SU-DHL-6 (cell line): Measurements from ENCODE around the gene PRKN.

Experiments
- H2AFZ ChIP-seq: fragments of 200-600 bp; sonication (generic); 2 replicates; pipeline ENCODE4 v1.6.1; 2014; ENCODE audit warnings: low read depth, mild to moderate bottlenecking, moderate library complexity, mixed read lengths, antibody characterized with exemption, low read length; ENCODE audit not compliant: severe bottlenecking
- H3F3A ChIP-seq: fragments of 200-600 bp; shearing (Covaris generic); 2 replicates; pipeline ENCODE4 v1.6.0; 2016; ENCODE audit warnings: antibody characterized with exemption, mild to moderate bottlenecking; ENCODE audit not compliant: insufficient read depth
- H3K27ac ChIP-seq: fragments of 200-600 bp; sonication (generic); 2 replicates; pipeline ENCODE4 v1.5.1; 2016; ENCODE audit warnings: low read depth, mild to moderate bottlenecking, low read length, moderate library complexity, mixed read lengths
- H3K27me3 ChIP-seq: fragments of 200-600 bp; sonication (generic), shearing (Covaris generic); 2 replicates; pipeline ENCODE4 v1.6.0; 2014; ENCODE audit warnings: mild to moderate bottlenecking, low read length
- H3K36me3 ChIP-seq: fragments of 200-600 bp; sonication (generic); 2 replicates; pipeline ENCODE4 v1.6.1; 2014; ENCODE audit warnings: mild to moderate bottlenecking, low read length, mixed read lengths
- H3K4me2 ChIP-seq: fragments of 300-600, 200-600 bp; shearing (Covaris generic), sonication (generic); 2 replicates; pipeline ENCODE4 v1.6.0; 2014; ENCODE audit warnings: low read length, low read depth, mild to moderate bottlenecking; ENCODE audit not compliant: poor library complexity, severe bottlenecking
- H3K4me3 ChIP-seq: fragments of 200-600 bp; sonication (generic); 2 replicates; pipeline ENCODE4 v1.5.1; 2014; ENCODE audit warnings: antibody characterized with exemption, low read length, mild to moderate bottlenecking, mixed read lengths; ENCODE audit not compliant: insufficient read depth, poor library complexity, severe bottlenecking
- H3K79me2 ChIP-seq: fragments of 200-600 bp; sonication (generic); 2 replicates; pipeline ENCODE4 v1.6.1; 2014; ENCODE audit warnings: mild to moderate bottlenecking, low read length, moderate library complexity; ENCODE audit not compliant: insufficient read depth
- H3K9ac ChIP-seq: fragments of 200-600 bp; sonication (generic); 2 replicates; pipeline ENCODE4 v1.7.0; 2014; ENCODE audit warnings: mild to moderate bottlenecking, low read length
- H3K9me2 ChIP-seq: fragments of 200-600 bp; sonication (generic); replicated peaks from 2 replicates; pipeline ENCODE4 v1.6.1; 2014; ENCODE audit warnings: low read length; ENCODE audit not compliant: insufficient read depth
- H3K9me3 ChIP-seq: fragments of 200-600 bp; sonication (generic); 2 replicates; pipeline ENCODE4 v1.6.1; 2014; ENCODE audit warnings: low read length, mixed read lengths; ENCODE audit not compliant: insufficient read depth
- H4K20me1 ChIP-seq: fragments of 200-600 bp; sonication (generic); 2 replicates; pipeline ENCODE4 v1.6.1; 2014; ENCODE audit warnings: low read depth, mild to moderate bottlenecking, antibody characterized with exemption, low read length, moderate library complexity, mixed read lengths
- EZH2phosphoT487 ChIP-seq: fragments of 200-600 bp; sonication (generic), shearing (Covaris generic); conservative IDR thresholded peaks from 2 replicates; pipeline ENCODE4 v1.6.1; 2018; ENCODE audit warnings: mild to moderate bottlenecking, antibody characterized with exemption, low read length, moderate library complexity, mixed read lengths
- TF ChIP-seq, protein P1 (sequence below): fragments of 200-600 bp; sonication (generic); IDR thresholded peaks from one replicate; pipeline ENCODE4 v1.5.1; 2017; ENCODE audit warnings: antibody characterized with exemption, mild to moderate bottlenecking, low read length, moderate library complexity; ENCODE audit not compliant: insufficient read depth, poor library complexity, severe bottlenecking

The PRKN gene

GRCh38 chr6:161651949-161652348 lies 1075.6 kb downstream of the PRKN start:
- H3K79me2 ChIP-seq = no peaks in the 10 kb centered on the region
- no peaks in the 10 kb centered on the region for H3K9me3 ChIP-seq
- no peaks in the 10 kb centered on the region for H3K27me3 ChIP-seq
- no peak overlapping the region for H3K27ac ChIP-seq
- no peaks in the 10 kb centered on the region for H4K20me1 ChIP-seq
- no peak overlapping the region for H3K4me2 ChIP-seq
- H3F3A ChIP-seq = no peaks in the 10 kb centered on the region
- no peak overlapping the region for H3K9ac ChIP-seq
- no peak overlapping the region for H2AFZ ChIP-seq
- H3K9me2 ChIP-seq = no peaks in the 10 kb centered on the region
- no peaks in the 10 kb centered on the region for H3K36me3 ChIP-seq
- H3K4me3 ChIP-seq = no peak overlapping the region
- TF ChIP-seq, protein P1, sequence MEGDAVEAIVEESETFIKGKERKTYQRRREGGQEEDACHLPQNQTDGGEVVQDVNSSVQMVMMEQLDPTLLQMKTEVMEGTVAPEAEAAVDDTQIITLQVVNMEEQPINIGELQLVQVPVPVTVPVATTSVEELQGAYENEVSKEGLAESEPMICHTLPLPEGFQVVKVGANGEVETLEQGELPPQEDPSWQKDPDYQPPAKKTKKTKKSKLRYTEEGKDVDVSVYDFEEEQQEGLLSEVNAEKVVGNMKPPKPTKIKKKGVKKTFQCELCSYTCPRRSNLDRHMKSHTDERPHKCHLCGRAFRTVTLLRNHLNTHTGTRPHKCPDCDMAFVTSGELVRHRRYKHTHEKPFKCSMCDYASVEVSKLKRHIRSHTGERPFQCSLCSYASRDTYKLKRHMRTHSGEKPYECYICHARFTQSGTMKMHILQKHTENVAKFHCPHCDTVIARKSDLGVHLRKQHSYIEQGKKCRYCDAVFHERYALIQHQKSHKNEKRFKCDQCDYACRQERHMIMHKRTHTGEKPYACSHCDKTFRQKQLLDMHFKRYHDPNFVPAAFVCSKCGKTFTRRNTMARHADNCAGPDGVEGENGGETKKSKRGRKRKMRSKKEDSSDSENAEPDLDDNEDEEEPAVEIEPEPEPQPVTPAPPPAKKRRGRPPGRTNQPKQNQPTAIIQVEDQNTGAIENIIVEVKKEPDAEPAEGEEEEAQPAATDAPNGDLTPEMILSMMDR = no peak
- no peak for TF ChIP-seq EZH2phosphoT487

DNA sequence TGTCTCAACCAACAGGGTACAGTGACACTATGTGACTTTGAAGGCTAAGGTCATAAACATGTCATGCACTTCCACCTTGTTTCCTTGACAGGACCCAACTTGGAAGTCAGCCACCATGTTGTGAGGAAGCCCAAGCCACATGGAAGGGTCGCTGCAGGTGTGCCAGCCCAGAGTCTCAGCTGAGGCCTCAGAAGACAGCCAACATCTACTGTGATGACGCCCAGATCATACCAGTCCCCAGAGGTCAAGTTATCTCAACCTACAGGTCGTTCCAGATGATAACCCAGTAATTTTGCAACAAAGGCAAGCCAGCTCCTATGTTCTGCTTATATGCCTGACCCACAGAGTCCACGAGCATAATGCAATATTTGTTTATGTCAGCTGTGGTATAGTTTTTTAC lies 1077.7 kb downstream of the PRKN start:
- no peaks in the 10 kb centered on the region for H3K79me2 ChIP-seq
- no peaks in the 10 kb centered on the region for H3K9me2 ChIP-seq
- H3K9me3 ChIP-seq = no peaks in the 10 kb centered on the region
- no peaks in the 10 kb centered on the region for H3K27me3 ChIP-seq
- no peak for TF ChIP-seq EZH2phosphoT487
- TF ChIP-seq, protein P1 = no peak
- H3K36me3 ChIP-seq = no peaks in the 10 kb centered on the region
- no peaks in the 10 kb centered on the region for H4K20me1 ChIP-seq
- H3K4me2 ChIP-seq = no peak overlapping the region
- H3K4me3 ChIP-seq = no peak overlapping the region
- H3F3A ChIP-seq = no peaks in the 10 kb centered on the region
- no peak overlapping the region for H2AFZ ChIP-seq
- no peak overlapping the region for H3K27ac ChIP-seq
- H3K9ac ChIP-seq = no peak overlapping the region

DNA sequence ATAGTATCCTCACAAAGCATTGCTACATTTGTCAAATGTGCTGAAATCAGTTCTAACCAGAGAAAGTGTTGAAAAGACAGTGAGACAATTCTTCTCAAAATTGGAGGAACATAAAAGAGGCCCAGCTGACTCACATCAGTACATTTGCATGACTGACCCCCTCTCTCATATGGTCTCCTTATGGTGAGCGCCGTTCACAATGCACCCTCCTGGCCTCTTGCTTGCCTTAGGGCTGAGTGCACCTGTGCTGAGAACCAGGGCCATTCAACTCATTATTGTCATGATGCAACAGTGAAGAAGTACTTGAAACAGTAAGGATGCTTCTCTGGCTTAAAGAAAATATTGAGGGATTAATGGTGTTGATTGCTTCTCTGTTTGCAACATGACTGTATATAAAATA lies 1078.5 kb downstream of the PRKN start:
- Histone ChIP-seq H4K20me1 (no peaks in the 10 kb centered on the region), H3K36me3 (no peaks in the 10 kb centered on the region), H3K9me2 (no peaks in the 10 kb centered on the region), H3K79me2 (no peaks in the 10 kb centered on the region), H3K9me3 (no peaks in the 10 kb centered on the region), H3K27me3 (no peaks in the 10 kb centered on the region), H2AFZ (no peak overlapping the region), H3K4me3 (no peak overlapping the region), H3F3A (no peaks in the 10 kb centered on the region), H3K9ac (no peak overlapping the region), H3K4me2 (no peak overlapping the region), H3K27ac (no peak overlapping the region)
- no peak for TF ChIP-seq EZH2phosphoT487
- TF ChIP-seq, protein P1 = no peak
